Measurements from ENCODE around the gene AKR1C3.

AKR1C3 gene

DNA sequence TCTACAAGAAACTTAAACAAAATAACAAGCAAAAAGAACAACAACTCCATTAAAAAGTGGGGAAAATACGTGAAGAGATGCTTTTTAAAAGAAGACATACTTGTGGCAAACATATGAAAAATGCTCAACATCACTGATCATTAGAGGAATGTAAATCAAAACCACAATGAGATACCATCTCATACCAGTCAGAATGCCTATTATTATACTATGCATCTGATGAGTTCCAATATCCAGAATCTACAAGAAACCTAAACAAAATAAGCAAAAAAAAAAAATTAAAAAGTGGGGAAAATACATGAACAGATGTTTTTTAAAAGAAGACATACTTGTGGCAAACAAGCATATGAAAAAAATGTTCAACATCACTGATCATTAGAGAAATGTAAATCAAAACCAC is 29.6 kb upstream of the AKR1C3 start:
- DNase-seq (ENCODE audit: low spot score) = no peak
- TF ChIP-seq, protein P1, sequence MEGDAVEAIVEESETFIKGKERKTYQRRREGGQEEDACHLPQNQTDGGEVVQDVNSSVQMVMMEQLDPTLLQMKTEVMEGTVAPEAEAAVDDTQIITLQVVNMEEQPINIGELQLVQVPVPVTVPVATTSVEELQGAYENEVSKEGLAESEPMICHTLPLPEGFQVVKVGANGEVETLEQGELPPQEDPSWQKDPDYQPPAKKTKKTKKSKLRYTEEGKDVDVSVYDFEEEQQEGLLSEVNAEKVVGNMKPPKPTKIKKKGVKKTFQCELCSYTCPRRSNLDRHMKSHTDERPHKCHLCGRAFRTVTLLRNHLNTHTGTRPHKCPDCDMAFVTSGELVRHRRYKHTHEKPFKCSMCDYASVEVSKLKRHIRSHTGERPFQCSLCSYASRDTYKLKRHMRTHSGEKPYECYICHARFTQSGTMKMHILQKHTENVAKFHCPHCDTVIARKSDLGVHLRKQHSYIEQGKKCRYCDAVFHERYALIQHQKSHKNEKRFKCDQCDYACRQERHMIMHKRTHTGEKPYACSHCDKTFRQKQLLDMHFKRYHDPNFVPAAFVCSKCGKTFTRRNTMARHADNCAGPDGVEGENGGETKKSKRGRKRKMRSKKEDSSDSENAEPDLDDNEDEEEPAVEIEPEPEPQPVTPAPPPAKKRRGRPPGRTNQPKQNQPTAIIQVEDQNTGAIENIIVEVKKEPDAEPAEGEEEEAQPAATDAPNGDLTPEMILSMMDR (IDR thresholded peaks at IDR 0.05; ENCODE audit: borderline replicate concordance, control extremely low read depth, extremely low read depth, insufficient read depth, missing control alignments) = no peak
- in situ Hi-C loops (cut with MboI; ENCODE audit: low sequenced_read_pairs, unreplicated experiment) = no loop called here

DNA sequence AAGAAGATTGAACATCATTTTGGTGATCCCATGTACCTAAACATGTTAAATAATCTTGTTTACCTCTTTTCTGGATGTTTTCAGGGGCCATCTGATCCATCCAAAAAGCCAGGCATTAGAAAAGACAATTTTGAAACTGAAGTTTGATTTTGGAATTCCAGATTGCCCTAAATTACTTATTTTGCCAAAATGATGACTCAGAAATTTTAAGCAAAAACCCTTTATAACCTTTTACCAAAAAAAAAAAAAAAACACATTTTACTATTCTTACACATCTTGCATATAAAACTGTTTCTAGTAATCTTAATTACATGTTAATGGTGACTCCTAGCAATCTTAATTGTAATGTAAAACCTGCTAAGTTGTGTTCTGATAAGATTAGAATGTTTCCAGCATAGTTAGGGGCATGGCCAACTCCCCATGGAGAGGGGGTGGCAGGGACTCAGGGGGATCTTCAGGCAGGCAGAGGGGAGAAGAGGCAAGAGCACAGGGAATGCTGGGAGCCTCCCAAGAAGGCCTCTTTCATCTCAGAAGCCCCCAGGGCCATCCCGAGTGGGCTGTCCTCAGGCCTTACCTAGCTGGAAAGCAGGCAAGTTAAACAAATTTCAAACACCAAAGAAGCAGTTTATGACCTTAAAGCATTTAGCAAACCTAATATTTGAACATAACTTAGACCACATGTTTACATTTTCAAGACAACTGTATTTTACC is 25.8 kb upstream of the AKR1C3 start:
- TF ChIP-seq, protein P1 (IDR thresholded peaks at IDR 0.05; ENCODE audit: borderline replicate concordance, control extremely low read depth, extremely low read depth, insufficient read depth, missing control alignments) = no peak
- in situ Hi-C loops (cut with MboI; ENCODE audit: low sequenced_read_pairs, unreplicated experiment) = no loop called here
- DNase-seq (ENCODE audit: low spot score) = no peak

DNA sequence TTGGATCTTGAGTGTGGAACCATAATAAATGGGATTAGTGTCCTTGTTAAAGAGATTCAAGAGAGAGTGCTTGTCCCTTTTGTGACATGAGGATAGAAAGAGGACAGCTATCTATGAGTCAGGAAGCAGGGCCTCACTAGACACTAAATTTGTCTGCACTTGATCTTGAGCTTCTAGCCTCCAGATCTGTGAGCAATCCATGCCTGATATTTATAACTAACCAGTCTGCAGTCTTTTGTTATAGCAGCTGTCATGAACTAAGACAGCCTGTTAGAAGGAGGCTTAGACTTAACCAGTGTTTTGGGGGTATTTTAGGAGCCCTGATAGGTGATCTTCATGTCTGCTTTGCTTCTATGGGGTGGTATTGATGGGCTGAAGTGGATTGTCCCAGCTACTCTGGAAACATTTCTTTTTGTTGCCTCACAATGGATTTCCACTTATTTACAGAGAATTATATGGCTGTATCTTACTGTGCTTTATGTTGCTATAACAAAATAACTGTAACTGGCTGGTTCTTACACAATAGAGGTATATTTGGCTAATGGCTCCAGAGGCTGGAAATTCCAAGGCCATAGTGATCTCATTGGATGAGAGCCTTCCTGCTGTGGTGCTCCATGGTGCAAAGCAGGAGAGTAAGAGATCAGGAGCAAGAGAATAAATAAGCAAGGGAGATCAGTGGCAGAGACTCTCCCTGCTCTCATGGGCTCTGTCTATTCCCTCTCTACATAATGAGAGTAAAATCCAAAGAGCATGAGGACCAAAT is 23.4 kb upstream of the AKR1C3 start:
- in situ Hi-C loops (cut with MboI; ENCODE audit: low sequenced_read_pairs, unreplicated experiment) = no loop called here
- TF ChIP-seq, protein P1 (IDR thresholded peaks at IDR 0.05; ENCODE audit: borderline replicate concordance, control extremely low read depth, extremely low read depth, insufficient read depth, missing control alignments) = no peak
- DNase-seq (ENCODE audit: low spot score) = no peak

DNA sequence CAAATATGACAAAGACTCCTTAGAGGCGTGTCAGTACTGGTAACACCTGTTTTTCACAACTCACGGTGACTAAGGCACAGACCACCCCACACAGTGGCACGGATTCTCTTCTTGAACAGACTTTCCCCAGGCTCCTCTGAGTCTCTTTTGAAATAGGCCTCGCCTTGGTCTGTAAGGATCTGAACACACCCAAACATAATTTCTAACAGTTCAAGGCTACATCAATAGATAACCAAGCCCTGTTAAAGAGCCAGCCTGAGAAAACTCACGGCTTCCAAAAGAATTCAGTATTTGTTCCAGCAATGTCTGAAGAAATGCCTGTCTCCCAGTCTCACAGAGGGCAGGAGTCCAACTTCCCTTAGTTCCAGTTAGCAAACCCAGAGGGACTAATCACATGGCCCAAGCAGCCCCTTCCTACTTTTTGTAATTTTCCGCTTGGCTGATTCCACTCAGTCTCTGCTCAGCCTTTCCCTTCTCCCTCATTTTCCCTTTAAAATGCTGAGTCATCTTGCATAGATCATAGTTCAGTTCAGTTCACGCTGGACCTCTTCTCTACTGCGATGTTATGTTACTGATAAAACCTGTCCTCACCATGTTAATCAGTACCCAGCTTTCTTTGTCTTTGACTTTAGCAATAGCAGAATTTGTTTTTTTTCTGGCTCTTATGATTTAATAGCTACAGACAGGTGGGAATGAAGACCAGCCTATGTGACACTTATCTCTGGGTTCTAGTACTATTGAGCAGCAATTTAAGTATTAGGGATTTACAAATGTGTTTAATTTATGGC is 22.6 kb upstream of the AKR1C3 start:
- TF ChIP-seq, protein P1 (IDR thresholded peaks at IDR 0.05; ENCODE audit: borderline replicate concordance, control extremely low read depth, extremely low read depth, insufficient read depth, missing control alignments) = no peak
- in situ Hi-C loops (cut with MboI; ENCODE audit: low sequenced_read_pairs, unreplicated experiment) = no loop called here
- DNase-seq (ENCODE audit: low spot score) = no peak

DNA sequence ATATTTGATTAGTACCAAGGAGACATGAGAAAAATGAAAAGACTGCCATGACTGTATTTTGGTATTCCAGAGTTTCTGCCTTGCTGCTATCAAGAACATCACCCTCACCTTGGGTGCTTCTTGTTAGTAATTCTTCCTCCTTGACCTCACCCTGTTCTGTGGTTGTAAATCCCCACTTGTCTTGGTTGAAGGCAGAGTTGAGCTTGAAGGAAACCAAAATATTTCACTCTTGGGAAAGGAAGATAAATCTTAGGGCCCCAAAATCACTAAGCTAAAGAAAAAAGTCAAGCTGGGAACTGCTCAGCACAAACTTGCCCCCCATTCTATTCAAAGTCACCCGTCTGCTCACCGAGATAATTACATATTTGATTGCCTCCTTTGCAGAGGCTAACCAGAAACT is 20.6 kb upstream of the AKR1C3 start:
- no peak for DNase-seq (ENCODE audit: low spot score)
- in situ Hi-C loops (cut with MboI; ENCODE audit: low sequenced_read_pairs, unreplicated experiment) = no loop called here
- TF ChIP-seq, protein P1 (IDR thresholded peaks at IDR 0.05; ENCODE audit: borderline replicate concordance, control extremely low read depth, extremely low read depth, insufficient read depth, missing control alignments) = no peak

DNA sequence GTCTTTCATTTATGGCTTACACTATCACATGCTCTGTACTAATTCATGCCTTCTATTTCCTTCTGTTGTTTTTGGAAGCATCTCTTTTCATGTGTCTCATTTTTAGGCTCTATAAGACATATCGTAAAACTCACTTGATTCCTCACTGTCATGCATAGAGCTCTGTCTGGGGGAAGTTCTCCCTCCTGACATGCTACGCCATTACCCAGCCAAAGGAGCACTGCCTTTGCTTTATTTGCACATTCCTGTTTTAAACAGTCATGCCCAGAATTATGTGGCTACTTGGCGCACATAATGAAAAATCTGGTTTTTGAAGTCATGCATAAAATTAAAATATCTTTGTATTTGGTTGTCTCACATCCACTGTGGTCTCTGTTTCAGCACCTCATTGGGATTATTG is 17.6 kb upstream of the AKR1C3 start:
- TF ChIP-seq, protein P1 (IDR thresholded peaks at IDR 0.05; ENCODE audit: borderline replicate concordance, control extremely low read depth, extremely low read depth, insufficient read depth, missing control alignments) = no peak
- no peak for DNase-seq (ENCODE audit: low spot score)

More for the DNA sequence above, 17.6 kb upstream of the AKR1C3 start:
- in situ Hi-C loops (cut with MboI; ENCODE audit: low sequenced_read_pairs, unreplicated experiment) = no loop called here
